HG03342 (cell line): ENCODE measurements around the gene GPBP1.

ENCODE experiments used
- ATAC-seq: cut with Tn5 transposase; IDR thresholded peaks from one replicate; pipeline ENCODE4 v1.9.1; 2021; ENCODE audit warnings: mild to moderate bottlenecking, moderate library complexity; ENCODE audit not compliant: unreplicated experiment

GPBP1 gene

GRCh38 chr5:57209316-57210040, 35.6 kb downstream of the GPBP1 start:
- no peak for ATAC-seq

- ATAC-seq = no peak
Observed at GRCh38 chr5:57210633-57211032, 36.8 kb downstream of the GPBP1 start.

- ATAC-seq = no peak
Observed at GRCh38 chr5:57211039-57211438, 37.2 kb downstream of the GPBP1 start.

GRCh38 chr5:57215629-57216195, 41.9 kb downstream of the GPBP1 start:
- no peak for ATAC-seq

- ATAC-seq = no peak
Observed at GRCh38 chr5:57216714-57217113, 42.9 kb downstream of the GPBP1 start.

- ATAC-seq = no peak
Observed at GRCh38 chr5:57219386-57219785, 45.5 kb downstream of the GPBP1 start.

GRCh38 chr5:57221049-57221568, 47.2 kb downstream of the GPBP1 start:
- peak; percentile 63 for ATAC-seq

- no peak for ATAC-seq
Observed at GRCh38 chr5:57225553-57225952, 51.7 kb downstream of the GPBP1 start.

- ATAC-seq = no peak
Observed at GRCh38 chr5:57229313-57229712, 55.5 kb downstream of the GPBP1 start.

GRCh38 chr5:57231607-57232006, 57.7 kb downstream of the GPBP1 start:
- ATAC-seq = no peak

GRCh38 chr5:57232293-57233033, 58.6 kb downstream of the GPBP1 start:
- no peak for ATAC-seq

- peak; percentile 76 for ATAC-seq
Observed at GRCh38 chr5:57243286-57244137, 69.7 kb downstream of the GPBP1 start.

GRCh38 chr5:57244331-57244730, 70.5 kb downstream of the GPBP1 start:
- ATAC-seq = no peak

GRCh38 chr5:57246426-57246825, 72.6 kb downstream of the GPBP1 start:
- no peak for ATAC-seq

- ATAC-seq = no peak
Observed at GRCh38 chr5:57247765-57248164, 73.9 kb downstream of the GPBP1 start.

- ATAC-seq = no peak
Observed at GRCh38 chr5:57249265-57249874, 75.5 kb downstream of the GPBP1 start.

- no peak for ATAC-seq
Observed at GRCh38 chr5:57258052-57258451, 84.2 kb downstream of the GPBP1 start.

GRCh38 chr5:57258943-57259342, 85.1 kb downstream of the GPBP1 start:
- no peak for ATAC-seq

- ATAC-seq = no peak
Observed at GRCh38 chr5:57259704-57260103, 85.8 kb downstream of the GPBP1 start.

GRCh38 chr5:57262541-57262940, 88.7 kb downstream of the GPBP1 start:
- no peak for ATAC-seq
